ENCODE data around the gene SDC4. TPM values are rescaled to one million over a fixed set of nuclear protein-coding genes. Genes with fewer than 3 reads are reported as not detected.

Gene SDC4
- total RNA-seq, 6 donors from 2014 or later = 178 to 568 (median 291) TPM

DNA sequence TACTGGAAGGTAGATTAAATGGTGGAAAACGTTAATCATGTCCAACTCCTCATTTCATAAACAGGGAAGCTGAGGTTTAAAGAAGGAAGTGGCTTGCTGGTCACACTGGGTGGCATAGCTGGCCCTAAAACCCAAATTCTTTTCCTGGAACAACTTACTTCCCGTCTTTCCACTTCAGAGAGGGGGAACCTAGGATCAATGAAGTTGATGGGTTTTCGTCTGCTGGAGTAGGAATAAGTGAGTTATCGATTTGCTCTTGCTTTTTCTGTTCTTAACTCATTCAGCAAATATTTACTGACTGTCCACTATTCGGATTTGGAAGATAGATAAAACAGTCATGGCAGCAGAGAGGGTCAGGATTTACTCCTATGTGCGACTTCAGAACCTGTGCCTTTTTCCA is 13.6 kb upstream of the SDC4 start:
- H3K4me3 ChIP-seq = peak overlapping the region in 1 of 4 donors; percentile 70
- TF ChIP-seq POLR2A (IDR thresholded peaks at IDR 0.05) (peak in 1 of 4 donors; percentile 24), POLR2AphosphoS5 (IDR thresholded peaks at IDR 0.05) (no peak)
- ATAC-seq (ENCODE audit: low FRiP score in 2 of 2) = no peak

GRCh38 chr20:45359406-45360148 is 11.4 kb upstream of the SDC4 start:
- H3K4me1 ChIP-seq = peaks cover 46 to 77% (median 51%) of the 10 kb centered on the region in 4 donors
- no peaks in the 10 kb centered on the region for H3K9me3 ChIP-seq
- H3K36me3 ChIP-seq = no peaks in the 10 kb centered on the region
- TF ChIP-seq POLR2AphosphoS5 (IDR thresholded peaks at IDR 0.05) (peak in 1 of 2 donors; percentile 9), POLR2A (IDR thresholded peaks at IDR 0.05) (no peak)
- DNase-seq (peak in 1 of 2 donors; percentile 67), ATAC-seq (ENCODE audit: low FRiP score in 2 of 2) (no peak)
- H3K4me3 ChIP-seq = no peak overlapping the region
- WGBS, 2 donors = 55 to 63% methylated on average over 9 of the region's 9 CpGs
- H3K27me3 ChIP-seq = no peaks in the 10 kb centered on the region
- H3K27ac ChIP-seq = peak overlapping the region; percentile 69 to 98 (median 78)

More for the DNA sequence above, 13.6 kb upstream of the SDC4 start:
- H3K4me1 ChIP-seq = peaks cover 49 to 83% (median 57%) of the 10 kb centered on the region in 4 donors
- H3K27me3 ChIP-seq = no peaks in the 10 kb centered on the region
- no peaks in the 10 kb centered on the region for H3K9me3 ChIP-seq
- 50 to 56% methylated on average over 6 of the region's 6 CpGs for WGBS, 2 donors
- H3K36me3 ChIP-seq = peaks cover 1 to 14% (median 6%) of the 10 kb centered on the region in 4 donors
- DNase-seq = peak in 1 of 2 donors; percentile 37
- H3K27ac ChIP-seq = peak overlapping the region; percentile 66 to 98 (median 95)

GRCh38 chr20:45359069-45359405 is 10.8 kb upstream of the SDC4 start:
- peak in 2 of 4 donors; percentile 15 to 46 for TF ChIP-seq POLR2A (IDR thresholded peaks at IDR 0.05)
- TF ChIP-seq, protein P1, sequence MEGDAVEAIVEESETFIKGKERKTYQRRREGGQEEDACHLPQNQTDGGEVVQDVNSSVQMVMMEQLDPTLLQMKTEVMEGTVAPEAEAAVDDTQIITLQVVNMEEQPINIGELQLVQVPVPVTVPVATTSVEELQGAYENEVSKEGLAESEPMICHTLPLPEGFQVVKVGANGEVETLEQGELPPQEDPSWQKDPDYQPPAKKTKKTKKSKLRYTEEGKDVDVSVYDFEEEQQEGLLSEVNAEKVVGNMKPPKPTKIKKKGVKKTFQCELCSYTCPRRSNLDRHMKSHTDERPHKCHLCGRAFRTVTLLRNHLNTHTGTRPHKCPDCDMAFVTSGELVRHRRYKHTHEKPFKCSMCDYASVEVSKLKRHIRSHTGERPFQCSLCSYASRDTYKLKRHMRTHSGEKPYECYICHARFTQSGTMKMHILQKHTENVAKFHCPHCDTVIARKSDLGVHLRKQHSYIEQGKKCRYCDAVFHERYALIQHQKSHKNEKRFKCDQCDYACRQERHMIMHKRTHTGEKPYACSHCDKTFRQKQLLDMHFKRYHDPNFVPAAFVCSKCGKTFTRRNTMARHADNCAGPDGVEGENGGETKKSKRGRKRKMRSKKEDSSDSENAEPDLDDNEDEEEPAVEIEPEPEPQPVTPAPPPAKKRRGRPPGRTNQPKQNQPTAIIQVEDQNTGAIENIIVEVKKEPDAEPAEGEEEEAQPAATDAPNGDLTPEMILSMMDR (IDR thresholded peaks at IDR 0.05) = no peak
- TF ChIP-seq EP300 (IDR thresholded peaks at IDR 0.05) = peak; percentile 23 to 99 (median 97)
- TF ChIP-seq POLR2AphosphoS5 (IDR thresholded peaks at IDR 0.05) = peak; percentile 87 to 93
- Histone ChIP-seq H3K4me3 (no peak overlapping the region), H3K27me3 (no peaks in the 10 kb centered on the region), H3K9me3 (no peaks in the 10 kb centered on the region), H3K36me3 (no peaks in the 10 kb centered on the region), H3K27ac (peak overlapping the region; percentile 69 to 98 (median 78)), H3K4me1 (peaks cover 44 to 74% (median 48%) of the 10 kb centered on the region in 4 donors)
- WGBS, 2 donors = 52 to 57% methylated on average over 7 of the region's 7 CpGs
- peak; percentile 26 to 81 for ATAC-seq (ENCODE audit: low FRiP score in 2 of 2)
- DNase-seq = peak in 1 of 2 donors; percentile 93

- H3K9me3 ChIP-seq = no peaks in the 10 kb centered on the region
- H3K27me3 ChIP-seq = no peaks in the 10 kb centered on the region
- peak overlapping the region; percentile 69 to 98 (median 78) for H3K27ac ChIP-seq
- no peak overlapping the region for H3K4me3 ChIP-seq
- peaks cover 41 to 69% (median 42%) of the 10 kb centered on the region in 4 donors for H3K4me1 ChIP-seq
- WGBS, 2 donors = 12 to 14% methylated on average over 9 to 10 of the region's 10 CpGs
- H3K36me3 ChIP-seq = no peaks in the 10 kb centered on the region
- peak in 1 of 2 donors; percentile 94 for DNase-seq
- peak; percentile 37 to 68 for ATAC-seq (ENCODE audit: low FRiP score in 2 of 2)
- TF ChIP-seq EP300 (IDR thresholded peaks at IDR 0.05) (peak in 3 of 4 donors; percentile 79 to 98 (median 90)), POLR2A (IDR thresholded peaks at IDR 0.05) (peak in 2 of 4 donors; percentile 29 to 66), POLR2AphosphoS5 (IDR thresholded peaks at IDR 0.05) (peak; percentile 80 to 87)
- TF ChIP-seq, protein P1 (IDR thresholded peaks at IDR 0.05) = peak in 2 of 6 experiments; percentile 4 to 16
Measured at GRCh38 chr20:45358282-45359068, 10.3 kb upstream of the SDC4 start.

- no peaks in the 10 kb centered on the region for H3K36me3 ChIP-seq
- TF ChIP-seq EP300 (IDR thresholded peaks at IDR 0.05) (no peak), POLR2A (IDR thresholded peaks at IDR 0.05) (no peak), POLR2AphosphoS5 (IDR thresholded peaks at IDR 0.05) (no peak)
- TF ChIP-seq, protein P1 (IDR thresholded peaks at IDR 0.05) = no peak
- no peaks in the 10 kb centered on the region for H3K9me3 ChIP-seq
- no peak overlapping the region for H3K27ac ChIP-seq
- peaks cover 28 to 46% (median 31%) of the 10 kb centered on the region in 4 donors for H3K4me1 ChIP-seq
- DNase-seq = no peak
- H3K27me3 ChIP-seq = no peaks in the 10 kb centered on the region
- H3K4me3 ChIP-seq = no peak overlapping the region
- 46 to 82% methylated on average over 5 of the region's 5 CpGs for WGBS, 2 donors
- no peak for ATAC-seq (ENCODE audit: low FRiP score in 2 of 2)
Measured at GRCh38 chr20:45355209-45356084, 7.2 kb upstream of the SDC4 start.
